ENCODE data around the gene UFSP1. TPM values are rescaled to one million over a fixed set of nuclear protein-coding genes. Genes with fewer than 3 reads are reported as not detected.

Gene UFSP1
- total RNA-seq, 1 experiment from 2014 or later: 2.8 TPM

DNA sequence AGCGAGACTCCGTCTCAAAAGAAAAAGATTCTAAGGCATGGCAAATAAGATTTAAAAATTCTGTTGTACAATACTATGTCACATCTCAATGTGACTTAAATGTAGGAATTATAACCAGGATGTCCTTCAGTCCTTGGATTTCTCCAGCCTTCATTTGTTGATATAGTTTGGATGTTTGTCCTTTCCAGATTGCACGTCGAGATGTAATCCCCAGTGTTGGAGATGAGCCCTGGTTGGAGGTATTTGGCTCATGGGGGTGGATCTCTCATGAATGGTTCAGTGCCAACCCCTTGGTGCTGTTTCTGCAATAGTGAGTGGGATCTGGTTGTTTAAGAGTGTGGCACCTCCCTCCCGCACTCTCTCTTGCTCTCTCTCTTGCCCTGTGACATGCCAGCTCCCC, 19.0 kb upstream of the UFSP1 start:
- H3K9me3 ChIP-seq (ENCODE audit: insufficient read depth, low read depth): no peaks in the 10 kb centered on the region
- no peaks in the 10 kb centered on the region for H3K27me3 ChIP-seq (ENCODE audit: insufficient read depth, low read depth)
- H3K27ac ChIP-seq: no peak overlapping the region
- DNase-seq: no peak
- no peak overlapping the region for H2AFZ ChIP-seq
- H4K20me1 ChIP-seq (ENCODE audit: insufficient read depth): no peaks in the 10 kb centered on the region
- no peak overlapping the region for H3K4me3 ChIP-seq
- BruUV-seq (replicated peaks): no TSS peak
- no peaks in the 10 kb centered on the region for H3K36me3 ChIP-seq (ENCODE audit: low read depth)
- no peak for TF ChIP-seq EZH2 (IDR thresholded peaks at IDR 0.05; ENCODE audit: low read depth)
- TF ChIP-seq CTCF (conservative IDR thresholded peaks at IDR 0.05): no peak
- no peaks in the 10 kb centered on the region for H3K79me2 ChIP-seq (ENCODE audit: low read depth)
- no peaks in the 10 kb centered on the region for H3K4me1 ChIP-seq (replicated peaks; ENCODE audit: insufficient read depth)
- no peaks in the 10 kb centered on the region for H3K9me2 ChIP-seq (ENCODE audit: insufficient read depth)
- intact Hi-C loops (cut with micrococcal nuclease; ENCODE audit: unreplicated experiment): no loop called here
- no peak overlapping the region for H3K4me2 ChIP-seq
- ChIA-PET POLR2A (ENCODE audit: unreplicated experiment) (no interaction called here), CTCF (interaction anchor here (0.6 kb wide), 1 partner anchor 236 kb away, joined by 11 read pairs; no protein-coding TSS in a partner anchor)
- H3F3A ChIP-seq (ENCODE audit: insufficient read depth, low read depth): no peaks in the 10 kb centered on the region

DNA sequence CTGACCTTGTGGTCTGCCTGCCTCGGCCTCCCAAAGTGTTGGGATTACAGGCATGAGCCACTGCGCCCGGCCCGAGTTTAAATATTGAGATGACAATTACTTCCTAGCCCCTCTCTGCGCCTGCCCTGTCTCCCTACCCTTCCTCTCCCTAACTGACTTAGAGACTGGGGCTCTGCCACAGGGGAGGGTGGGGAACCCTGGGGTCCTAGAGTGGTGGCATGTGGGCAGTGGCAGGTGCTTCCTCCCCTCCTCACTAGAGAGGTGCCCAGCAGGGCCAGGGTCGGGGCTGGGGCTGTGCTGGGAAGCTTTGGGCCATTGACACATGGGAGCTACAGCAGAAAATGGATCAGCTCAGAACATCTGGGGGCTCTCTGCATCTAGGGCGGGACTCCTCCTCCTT, 13.1 kb upstream of the UFSP1 start:
- ChIA-PET CTCF (no interaction called here), POLR2A (ENCODE audit: unreplicated experiment) (interaction anchor here (0.6 to 0.7 kb wide), 3 partner anchors 37 to 579 kb away, joined by 3 to 15 read pairs (median 4); no protein-coding TSS in a partner anchor)
- no peak overlapping the region for H2AFZ ChIP-seq
- no TSS peak for BruUV-seq (replicated peaks)
- H3K79me2 ChIP-seq (ENCODE audit: low read depth): no peaks in the 10 kb centered on the region
- H3K4me1 ChIP-seq (replicated peaks; ENCODE audit: insufficient read depth): no peaks in the 10 kb centered on the region
- H3K9me2 ChIP-seq (ENCODE audit: insufficient read depth): no peaks in the 10 kb centered on the region
- no peaks in the 10 kb centered on the region for H3K9me3 ChIP-seq (ENCODE audit: insufficient read depth, low read depth)
- H3K27me3 ChIP-seq (ENCODE audit: insufficient read depth, low read depth): no peaks in the 10 kb centered on the region
- no peak overlapping the region for H3K27ac ChIP-seq
- H3K4me2 ChIP-seq: no peak overlapping the region
- TF ChIP-seq EZH2 (IDR thresholded peaks at IDR 0.05; ENCODE audit: low read depth) (no peak), CTCF (conservative IDR thresholded peaks at IDR 0.05) (no peak)
- H4K20me1 ChIP-seq (ENCODE audit: insufficient read depth): no peaks in the 10 kb centered on the region
- no peaks in the 10 kb centered on the region for H3F3A ChIP-seq (ENCODE audit: insufficient read depth, low read depth)
- H3K36me3 ChIP-seq (ENCODE audit: low read depth): no peaks in the 10 kb centered on the region
- H3K4me3 ChIP-seq: no peak overlapping the region
- no peak for DNase-seq
- intact Hi-C loops (cut with micrococcal nuclease; ENCODE audit: unreplicated experiment): no loop called here

DNA sequence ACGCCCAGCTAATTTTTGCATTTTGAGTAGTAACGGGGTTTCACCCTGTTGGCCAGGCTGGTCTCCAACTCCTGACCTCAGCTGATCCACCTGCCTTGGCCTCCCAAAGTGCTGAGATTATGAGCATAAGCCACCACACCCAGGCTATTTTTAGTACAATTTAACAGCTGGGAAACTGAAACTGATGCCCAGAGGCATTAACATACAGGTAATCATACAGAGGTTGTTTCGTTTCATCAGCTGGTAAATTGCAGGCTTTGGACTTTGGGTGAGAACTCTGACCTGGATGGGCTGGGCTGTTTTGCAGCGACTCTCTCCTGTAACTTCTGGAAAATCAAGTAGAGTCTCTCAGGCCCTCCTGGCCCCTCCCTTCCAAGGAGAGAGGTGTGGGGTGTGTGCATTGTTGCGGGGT, 12.4 kb upstream of the UFSP1 start:
- Histone ChIP-seq H3K4me2 (no peak overlapping the region), H3K4me3 (no peak overlapping the region), H3K36me3 (ENCODE audit: low read depth) (no peaks in the 10 kb centered on the region), H2AFZ (no peak overlapping the region), H4K20me1 (ENCODE audit: insufficient read depth) (no peaks in the 10 kb centered on the region), H3K79me2 (ENCODE audit: low read depth) (no peaks in the 10 kb centered on the region), H3K4me1 (replicated peaks; ENCODE audit: insufficient read depth) (no peaks in the 10 kb centered on the region), H3F3A (ENCODE audit: insufficient read depth, low read depth) (no peaks in the 10 kb centered on the region), H3K27me3 (ENCODE audit: insufficient read depth, low read depth) (no peaks in the 10 kb centered on the region), H3K9me3 (ENCODE audit: insufficient read depth, low read depth) (no peaks in the 10 kb centered on the region), H3K9me2 (ENCODE audit: insufficient read depth) (no peaks in the 10 kb centered on the region), H3K27ac (no peak overlapping the region)
- no peak for DNase-seq
- no peak for TF ChIP-seq CTCF (conservative IDR thresholded peaks at IDR 0.05)
- no peak for TF ChIP-seq EZH2 (IDR thresholded peaks at IDR 0.05; ENCODE audit: low read depth)
- no TSS peak for BruUV-seq (replicated peaks)
- intact Hi-C loops (cut with micrococcal nuclease; ENCODE audit: unreplicated experiment): no loop called here
- POLR2A ChIA-PET (ENCODE audit: unreplicated experiment): interaction anchor here (0.6 kb wide), 1 partner anchor 38 kb away, joined by 4 read pairs; no protein-coding TSS in a partner anchor
- CTCF ChIA-PET: interaction anchor here (0.6 kb wide), 1 partner anchor 494 kb away, joined by 3 read pairs; no protein-coding TSS in a partner anchor
